ENCODE data around the gene FBXO11.
"Not testable (repeated sequence)": the region's sequence is repeated elsewhere in the genome, so short reads cannot be mapped to it uniquely, and the experiment has no call there.

Gene FBXO11

DNA sequence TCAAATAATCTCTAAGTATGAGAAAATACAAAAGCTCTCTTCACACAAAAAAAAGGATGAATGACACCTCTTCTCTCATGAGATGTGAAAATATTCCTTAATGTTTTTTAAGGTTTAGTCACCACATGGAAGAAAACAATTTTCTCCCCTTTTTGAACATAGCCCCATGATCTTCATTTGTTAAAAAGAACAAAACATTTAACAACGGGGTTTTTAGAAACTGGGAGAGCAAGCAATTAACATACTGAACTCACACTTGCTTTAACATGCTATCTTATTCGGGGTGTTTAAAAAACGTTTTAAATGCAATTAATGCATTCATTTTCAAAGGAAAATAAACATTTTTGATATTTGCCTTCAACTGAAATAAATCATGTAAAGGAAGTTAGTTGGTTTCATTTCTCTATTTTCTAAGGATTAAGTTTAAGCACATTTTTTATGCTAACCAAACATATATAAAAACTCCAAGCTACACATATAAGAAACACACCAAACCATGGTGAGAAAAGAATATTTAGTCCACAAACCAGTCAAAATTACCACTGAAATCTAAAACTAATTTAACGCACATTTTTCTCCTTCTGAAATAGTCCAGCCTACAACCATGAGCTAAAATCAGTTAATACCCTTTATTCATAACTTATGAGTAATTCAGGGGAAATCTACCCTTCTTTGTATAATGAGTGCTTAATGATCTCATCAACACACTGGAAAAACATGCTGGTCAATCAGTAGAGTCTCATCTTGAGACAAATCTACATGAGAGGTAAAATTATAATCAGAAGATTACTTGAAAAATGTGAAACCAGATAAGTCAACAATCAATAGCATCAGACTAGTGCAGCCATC, 8.2 kb downstream of the FBXO11 start:
- no peak for DNase-seq (ENCODE audit: low read depth)

DNA sequence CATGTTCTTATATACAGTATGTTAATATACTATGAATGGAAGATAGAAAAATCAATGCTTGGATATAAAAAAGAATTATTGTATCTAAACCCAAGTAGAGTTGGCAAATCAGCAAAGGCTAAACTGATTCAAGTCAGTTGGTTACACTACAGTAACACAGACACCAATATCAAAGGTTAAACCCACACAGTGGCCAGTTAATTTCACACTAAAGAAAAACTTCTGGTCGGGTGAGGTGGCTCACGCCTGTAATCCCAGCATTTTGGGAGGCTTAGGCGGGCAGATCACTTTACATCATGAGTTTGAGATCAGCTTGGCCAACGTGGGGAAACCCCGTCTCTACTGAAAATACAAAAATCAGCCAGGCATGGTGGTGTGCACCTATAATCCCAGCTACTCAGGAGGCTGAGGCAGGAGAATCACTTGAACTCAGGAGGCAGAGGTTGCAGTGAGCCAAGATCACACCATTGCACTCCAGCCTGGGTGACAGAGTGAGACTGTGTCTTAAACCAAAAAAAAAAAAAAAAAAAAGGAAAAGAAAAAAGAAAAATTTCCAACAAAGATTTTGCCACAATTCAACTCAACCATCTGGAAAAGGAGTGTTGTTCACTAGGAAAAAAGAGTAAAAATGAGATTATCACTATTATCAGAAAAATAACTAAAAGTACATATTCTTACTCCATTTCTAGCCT, 9.0 kb downstream of the FBXO11 start:
- DNase-seq (ENCODE audit: low read depth): not testable (repeated sequence)

DNA sequence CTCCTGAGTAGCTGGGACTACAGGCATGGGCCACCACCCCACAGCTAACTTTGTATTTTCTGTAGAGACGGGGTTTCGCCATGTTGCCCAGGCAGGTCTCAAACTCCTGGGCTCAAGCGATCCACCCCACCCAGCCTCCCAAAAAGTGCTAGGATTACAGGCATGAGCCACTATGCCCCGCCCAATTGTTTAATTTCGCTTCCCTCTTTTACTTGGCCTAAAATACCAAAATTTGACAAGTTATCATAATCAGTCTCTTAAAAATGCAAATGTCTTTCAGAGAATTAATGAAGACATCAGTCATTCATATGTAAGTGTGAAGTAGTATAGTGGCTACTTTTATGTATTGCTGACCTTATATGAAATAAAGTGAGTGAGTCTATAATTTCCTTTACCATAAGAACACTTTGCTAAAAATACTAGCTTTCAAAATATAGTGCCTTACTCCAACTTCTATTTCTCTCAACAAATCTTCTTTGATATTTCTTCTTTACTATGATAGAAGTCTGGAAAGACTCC, 9.8 kb downstream of the FBXO11 start:
- DNase-seq (ENCODE audit: low read depth): no peak

DNA sequence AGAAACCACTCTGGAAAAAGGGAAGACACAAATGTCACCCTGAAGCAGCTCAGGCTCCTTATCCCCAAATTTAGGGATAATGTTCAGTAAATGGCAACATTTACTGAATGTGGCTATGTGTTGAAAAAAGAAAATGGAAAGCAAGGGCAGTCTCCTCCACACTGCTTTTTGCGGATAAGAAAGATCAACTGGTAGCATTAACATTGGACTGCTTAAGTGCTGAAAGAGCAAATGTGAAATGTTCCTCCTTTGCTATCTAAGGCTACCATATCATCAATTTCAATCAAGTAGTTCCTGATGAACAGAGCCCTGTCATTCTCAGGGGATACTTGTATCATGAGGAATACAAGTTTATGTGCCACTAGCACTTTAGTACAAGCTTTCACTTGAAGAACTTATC, 12.5 kb downstream of the FBXO11 start:
- no peak for DNase-seq (ENCODE audit: low read depth)

DNA sequence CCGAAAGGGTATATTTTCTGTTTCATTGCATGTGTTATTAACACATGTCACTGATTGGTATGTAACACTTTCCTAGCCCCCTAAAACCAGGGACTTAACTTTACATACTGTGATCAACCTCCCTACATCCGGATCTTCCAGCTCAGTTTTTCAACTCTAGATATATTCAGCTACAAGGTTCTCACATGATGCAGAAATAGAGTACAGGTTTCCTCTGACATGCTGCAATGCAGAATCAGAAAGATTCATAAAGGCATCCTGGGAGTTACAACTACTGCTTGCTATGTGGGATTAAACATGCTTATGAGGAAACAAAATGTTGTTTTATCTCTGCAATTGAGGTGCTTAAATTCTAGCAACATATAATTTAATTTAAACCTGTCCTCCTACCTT, 14.0 kb downstream of the FBXO11 start:
- DNase-seq (ENCODE audit: low read depth): no peak

DNA sequence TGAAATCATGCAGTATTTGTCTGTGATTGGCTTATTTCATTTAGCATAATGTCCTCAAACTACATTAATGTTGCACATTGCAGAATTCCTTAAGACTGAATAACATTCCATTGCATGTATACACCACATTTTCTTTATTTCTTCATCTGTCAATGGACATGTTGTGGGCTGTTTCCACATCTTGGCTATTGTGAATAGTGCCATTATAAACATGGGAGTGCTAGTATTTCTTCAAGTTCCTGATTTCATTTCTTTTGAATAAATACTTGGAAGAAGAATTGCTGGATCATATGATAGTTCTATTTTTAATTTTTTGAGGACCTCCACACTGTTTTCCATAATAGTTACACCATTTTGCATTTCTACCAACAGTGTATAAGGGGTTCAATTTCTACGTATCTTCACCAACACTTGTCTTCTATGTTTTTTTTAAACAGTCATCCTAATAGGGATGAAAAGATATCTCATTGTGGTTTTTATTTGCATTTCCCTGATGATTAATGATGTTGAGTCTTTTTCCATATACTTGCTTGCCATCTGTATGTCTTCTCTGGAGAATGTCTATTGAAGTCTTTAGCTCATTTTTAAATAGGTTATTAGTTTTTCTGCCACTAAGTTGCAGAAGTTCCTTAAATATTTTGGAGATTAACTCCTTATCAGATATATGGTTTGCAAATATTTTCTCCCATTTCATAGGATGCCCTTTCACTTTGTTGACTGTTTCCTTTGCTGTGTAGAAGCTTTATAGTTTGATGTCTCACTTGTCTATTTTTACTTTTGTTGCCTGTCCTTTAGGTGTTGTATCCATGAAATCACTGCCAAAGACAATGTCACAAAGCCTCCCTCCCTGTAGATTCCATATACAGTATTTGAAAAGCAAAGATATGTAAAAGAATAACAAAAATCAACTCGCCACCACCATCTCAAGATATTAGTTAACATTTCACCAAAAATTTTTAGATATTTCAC, 14.6 kb downstream of the FBXO11 start:
- no peak for DNase-seq (ENCODE audit: low read depth)

DNA sequence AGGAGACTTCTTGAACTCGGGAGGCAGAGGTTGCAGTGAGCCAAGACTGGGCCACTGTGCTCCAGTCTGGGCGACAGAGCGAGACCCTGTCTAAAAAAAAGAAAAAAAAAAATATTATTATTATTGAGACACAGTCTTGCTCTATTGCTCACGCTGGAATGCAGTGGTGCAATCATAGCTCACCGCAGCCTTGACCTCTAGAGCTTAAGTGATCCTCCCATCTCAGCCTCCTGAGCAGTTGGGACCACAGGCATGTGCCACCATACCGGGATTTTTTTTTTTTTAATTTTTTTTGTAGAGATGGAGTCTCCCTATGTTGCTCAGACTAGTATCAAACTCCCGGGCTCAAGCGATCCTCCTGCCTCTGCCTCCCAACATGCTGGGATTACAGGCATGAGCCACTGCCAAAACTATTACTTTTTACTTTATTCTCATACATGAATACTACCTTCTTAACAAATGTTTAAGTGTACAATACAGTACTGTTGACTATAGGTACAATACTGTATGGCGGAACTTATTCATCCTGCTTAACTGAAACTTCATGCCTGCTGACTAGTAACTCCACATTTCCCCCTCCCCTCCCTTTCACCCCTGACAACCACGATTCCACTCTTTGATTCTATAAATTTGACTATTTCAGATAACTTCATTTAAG, 15.5 kb downstream of the FBXO11 start:
- DNase-seq (ENCODE audit: low read depth): no peak

DNA sequence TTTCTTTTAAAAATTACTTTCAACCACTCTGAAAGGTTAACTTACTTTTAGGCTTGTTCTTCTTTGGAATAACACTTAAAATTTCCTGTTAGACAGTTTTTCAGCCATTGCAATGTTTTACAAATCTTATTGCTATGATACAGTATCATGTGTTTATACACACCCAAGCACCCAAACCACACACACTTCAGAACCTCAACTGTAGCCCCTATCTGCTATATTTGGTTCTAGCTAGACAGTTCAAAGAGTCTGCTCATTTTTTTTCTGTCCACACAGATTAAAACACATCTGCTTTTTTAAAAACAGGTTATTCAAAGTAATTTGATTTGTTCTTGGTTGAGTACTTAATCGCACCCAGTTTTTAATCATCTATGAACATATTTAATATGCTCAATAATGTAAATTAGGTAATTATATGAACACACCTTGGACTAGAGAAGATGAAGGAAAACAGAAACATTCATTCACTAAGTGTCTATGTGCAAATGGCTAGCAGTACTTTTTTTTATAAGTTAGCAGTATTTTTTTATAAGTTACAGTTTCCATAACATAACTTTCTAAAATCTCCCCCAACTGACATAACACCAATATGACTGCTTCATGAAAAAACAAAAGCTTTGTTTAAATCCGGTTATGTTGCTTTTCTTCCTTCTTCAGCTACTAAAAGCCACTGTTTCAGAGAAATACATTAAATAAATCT, 17.6 kb downstream of the FBXO11 start:
- no peak for DNase-seq (ENCODE audit: low read depth)

DNA sequence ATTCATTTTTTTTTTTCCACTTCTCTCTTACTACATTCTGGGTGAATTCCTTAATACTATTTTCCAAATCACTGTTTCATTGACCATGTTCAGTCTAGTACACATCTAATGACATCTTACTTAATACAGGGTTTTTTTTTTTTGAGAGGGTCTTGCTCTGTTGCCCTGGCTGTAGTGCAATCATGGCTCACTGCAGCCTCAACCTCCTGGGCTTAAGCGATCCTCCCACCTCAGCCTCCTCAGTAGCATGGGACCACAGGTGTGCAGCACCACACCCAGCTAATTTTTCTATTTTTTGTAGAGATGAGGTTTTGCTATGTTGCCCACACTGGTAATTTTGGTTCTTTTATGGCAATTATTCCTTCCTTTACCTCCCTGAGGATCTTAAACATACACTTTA, 29.4 kb downstream of the FBXO11 start:
- DNase-seq (ENCODE audit: low read depth): no peak

DNA sequence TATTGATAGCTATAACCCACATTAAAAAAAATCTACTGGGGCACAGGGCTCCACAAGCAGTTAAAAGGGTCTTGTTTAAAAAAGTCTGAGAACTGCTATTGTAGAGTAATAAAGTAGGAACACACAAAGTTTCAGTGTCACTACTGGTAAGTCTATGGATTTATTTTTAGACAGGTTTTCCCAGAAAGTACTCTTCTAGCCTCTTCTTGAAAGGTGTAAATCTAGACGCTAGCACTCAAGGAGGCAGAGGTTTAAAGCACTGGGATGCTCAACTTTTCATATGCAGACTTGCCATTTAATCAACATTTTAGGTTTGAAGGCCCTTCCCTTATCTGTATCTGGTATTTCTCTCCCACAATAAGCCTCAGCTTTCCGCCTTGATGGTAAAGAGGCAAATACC, 33.4 kb downstream of the FBXO11 start:
- no peak for DNase-seq (ENCODE audit: low read depth)

DNA sequence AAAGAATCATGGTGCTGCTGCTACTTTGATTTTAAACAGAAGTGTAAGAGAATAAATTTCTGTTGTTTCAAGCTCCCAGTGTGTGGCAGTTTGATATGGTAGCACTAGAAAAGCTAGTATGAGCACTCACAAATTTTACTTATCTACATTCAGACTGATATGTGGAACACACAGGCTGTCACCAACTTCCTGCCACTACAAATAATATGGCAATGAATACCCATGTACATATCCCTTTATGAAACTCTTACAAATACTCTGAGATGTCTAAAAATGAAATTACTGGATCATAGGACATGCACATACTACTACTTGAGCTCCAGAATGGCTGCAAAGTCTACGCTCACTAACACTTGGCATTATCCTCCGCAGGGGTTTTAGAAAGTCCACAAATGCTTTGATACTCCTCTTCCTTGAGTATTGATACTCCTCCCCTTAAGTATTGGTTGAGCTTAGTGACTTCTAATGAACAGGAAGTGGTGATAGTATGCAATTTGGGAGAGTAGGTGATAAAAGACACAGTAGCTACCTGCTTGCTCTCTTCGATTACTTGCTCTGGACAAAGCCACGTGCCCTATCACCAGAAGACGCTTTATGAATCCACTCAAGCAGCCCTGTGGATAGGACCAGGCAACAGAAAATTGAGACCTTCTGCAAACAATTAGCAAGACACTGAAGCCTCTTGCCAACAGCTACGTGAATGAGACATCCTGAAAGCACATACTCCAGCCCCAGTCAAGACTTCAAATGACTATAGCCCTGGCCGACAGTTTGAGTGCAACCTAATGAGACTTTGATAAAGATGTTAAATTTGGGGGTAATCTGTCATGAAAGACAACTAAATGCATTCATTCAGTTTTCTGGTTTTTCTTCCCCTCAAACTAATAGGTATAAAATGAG, 35.4 kb downstream of the FBXO11 start:
- no peak for DNase-seq (ENCODE audit: low read depth)

DNA sequence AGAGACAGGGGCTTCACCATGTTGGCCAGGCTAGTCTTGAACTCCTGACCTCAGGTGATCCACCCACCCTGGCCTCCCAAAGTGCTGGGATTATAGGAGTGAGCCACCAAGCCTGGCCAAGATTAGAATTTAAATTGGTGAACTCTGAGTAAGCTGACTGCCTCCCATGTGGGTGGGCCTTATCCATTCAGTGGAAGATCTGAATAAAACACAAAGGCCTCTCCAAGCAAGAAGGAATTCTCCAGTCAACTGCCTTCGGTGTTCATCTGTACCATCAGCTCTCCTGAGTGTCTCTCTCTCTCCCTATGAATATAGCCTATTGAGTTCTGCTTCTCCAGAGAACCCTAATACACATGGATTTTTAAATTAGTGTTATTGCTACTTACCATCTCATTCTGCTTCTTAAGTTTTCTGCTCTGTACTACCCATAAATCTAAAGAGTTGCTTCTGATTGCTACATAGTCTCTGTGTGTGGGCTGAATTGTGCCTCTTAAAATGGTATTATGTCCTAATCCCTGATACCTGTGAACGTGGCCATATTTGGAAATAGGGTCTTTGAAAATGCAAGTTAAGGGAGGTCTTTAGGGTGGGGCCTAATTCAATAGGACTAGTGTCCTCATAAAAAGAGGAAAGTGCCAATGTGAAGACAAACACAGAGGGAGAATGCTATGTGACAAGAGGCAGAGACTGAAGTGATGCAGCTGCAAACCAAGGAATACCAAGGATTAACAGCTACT, 36.3 kb downstream of the FBXO11 start:
- DNase-seq (ENCODE audit: low read depth): no peak

DNA sequence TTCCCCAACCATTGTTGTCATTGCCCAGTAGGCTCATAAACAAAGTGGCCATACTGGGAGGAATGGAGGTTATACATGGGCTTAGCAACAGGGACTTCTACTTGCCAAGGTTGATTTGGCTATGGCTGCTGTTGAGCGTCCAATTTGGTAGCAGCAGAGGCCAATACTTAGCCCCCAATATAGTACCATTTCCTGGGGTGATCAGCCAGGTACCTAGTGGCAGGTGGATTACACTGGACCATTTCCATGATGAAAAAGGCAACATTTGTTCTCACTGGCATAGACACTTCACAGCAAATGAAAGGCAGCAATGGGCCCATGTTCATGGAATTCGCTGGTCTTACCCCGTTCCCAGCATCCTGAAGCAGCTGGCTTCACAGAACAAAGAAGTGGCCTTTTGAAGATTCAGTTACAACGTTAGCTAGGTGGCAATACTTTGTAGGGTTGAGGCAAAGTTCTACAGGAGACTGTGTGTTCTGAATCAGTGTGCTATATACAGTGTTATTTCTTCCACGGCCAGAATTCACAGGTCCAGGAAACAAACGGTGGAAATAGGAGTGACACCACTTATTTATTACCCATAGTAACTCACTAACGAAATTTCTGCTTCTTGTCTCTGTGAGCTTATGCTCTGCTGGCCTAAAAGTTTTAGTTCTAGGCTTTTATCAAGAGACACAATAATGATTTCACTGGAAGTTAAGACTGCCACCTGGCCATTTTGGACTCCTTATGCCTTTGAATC, 37.5 kb downstream of the FBXO11 start:
- no peak for DNase-seq (ENCODE audit: low read depth)

DNA sequence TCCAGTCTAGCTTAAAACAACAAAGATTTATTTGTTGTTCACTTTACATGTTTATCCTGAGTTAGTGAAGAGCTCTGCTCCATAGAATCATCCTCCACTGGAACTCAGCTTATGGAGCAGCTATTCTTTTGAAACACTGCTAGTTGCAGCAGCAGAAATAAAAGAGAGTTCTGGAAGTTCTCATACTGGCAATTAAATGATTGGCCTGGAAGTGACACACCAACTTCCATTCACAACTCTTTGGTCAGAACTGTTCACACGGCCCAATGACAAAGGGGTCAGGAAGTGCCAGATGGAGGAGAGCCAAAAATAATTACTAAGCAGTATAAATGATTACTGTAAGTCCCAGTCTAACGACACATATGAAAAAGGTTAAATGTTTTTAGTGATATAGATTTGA, 39.1 kb downstream of the FBXO11 start:
- DNase-seq (ENCODE audit: low read depth): no peak

DNA sequence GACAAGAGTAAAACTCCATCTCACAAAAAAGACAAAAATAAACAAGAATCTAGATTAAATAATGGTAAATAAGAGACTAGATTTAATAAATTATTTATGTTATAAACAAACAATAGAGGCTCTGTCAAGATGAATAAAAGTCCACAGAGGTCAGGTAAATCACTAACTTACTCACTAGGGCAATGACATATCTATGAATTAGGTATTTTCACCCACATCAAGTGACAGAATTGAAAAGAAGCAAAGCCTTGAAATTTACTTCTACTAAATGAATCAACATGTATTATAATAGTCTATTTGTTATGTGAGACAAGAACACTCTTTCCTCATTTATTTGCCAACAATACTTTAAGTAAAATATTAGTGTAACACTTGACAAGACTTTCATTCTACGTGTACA, 41.7 kb downstream of the FBXO11 start:
- DNase-seq (ENCODE audit: low read depth): no peak

DNA sequence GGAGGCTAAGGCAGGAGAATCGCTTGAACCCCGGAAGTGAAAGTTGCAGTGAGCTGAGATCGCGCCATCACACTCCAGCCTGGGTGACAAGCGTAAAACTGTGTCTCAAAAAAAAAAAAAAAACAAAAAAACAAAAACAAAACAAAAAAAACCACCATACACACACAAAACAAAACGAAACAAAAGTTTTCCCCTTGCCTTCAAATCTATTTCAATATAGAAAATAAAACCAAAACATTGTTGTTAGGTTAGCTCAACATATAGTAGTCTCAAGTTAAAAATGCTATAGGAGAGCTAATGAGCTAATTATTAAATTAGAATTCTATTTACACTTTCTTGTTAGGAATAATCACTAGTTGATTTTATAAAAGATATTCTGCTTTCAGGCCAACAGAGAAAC, 43.3 kb downstream of the FBXO11 start:
- DNase-seq (ENCODE audit: low read depth): no peak

DNA sequence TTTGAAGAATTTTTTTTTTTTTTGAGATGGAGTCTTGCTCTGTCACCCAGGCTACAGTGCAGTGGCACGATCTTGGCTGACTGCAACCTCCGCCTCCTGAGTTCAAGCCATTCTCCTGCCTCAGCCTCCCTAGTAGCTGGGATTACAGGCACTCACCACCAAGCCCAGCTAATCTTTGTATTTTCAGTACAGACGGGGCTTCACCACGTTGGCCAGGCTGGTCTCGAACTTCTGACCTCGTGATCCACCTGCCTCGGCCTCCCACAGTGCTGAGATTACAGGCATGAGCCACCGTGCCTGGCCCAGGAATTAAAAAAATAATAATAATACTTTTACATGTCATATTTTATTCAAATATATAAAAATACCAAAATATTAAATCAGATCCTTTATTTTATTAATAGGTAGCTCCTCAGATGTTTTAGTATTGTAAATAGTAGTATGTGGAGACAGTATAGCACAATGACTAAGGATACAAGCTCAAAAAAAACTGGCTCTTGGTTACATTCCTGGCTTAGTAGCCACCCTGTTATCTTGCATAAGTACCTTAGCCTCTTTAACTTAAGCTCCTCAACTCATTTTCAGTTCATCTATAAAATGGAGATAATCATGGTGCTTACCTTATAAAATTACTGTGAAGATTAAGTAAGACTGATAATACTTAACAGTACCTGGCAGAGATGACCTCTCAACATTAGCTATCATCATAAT, 53.1 kb downstream of the FBXO11 start:
- not testable (repeated sequence) for DNase-seq (ENCODE audit: low read depth)

DNA sequence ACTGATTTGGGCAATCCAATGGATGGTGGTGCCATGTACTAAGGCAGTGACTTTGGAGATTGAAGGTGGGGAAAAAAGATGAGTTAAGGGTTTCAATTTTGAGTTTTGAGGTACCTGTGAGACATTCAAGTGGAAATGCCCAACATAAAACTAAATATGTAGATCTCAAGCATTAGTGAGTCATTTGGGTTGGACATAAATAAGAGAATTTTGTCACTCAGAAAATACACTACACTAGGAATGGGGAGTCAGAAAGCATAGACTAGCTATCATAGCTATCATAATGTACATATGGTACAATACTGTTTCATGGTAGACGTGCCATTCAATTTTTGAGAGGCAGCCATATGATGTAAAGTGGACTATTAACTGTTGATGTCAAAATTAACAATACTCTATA, 56.1 kb downstream of the FBXO11 start:
- DNase-seq (ENCODE audit: low read depth): no peak

Data from stimulated activated CD8-positive, alpha-beta memory T cell treated with anti-CD3 and anti-CD28 coated beads, Interleukin-15, amount 100 ng/mL, for 1 hour (primary cell).